Measurements from ENCODE around the gene BMAL1. TPM values are rescaled to one million over a fixed set of nuclear protein-coding genes. Genes with fewer than 3 reads are reported as not detected.

The BMAL1 gene
- total and polyA plus RNA-seq, 2 of the 8 experiments (the other 6 are each of a cell fraction or from before 2014, with no cell fraction given), result 6.8 to 6.9 TPM

DNA sequence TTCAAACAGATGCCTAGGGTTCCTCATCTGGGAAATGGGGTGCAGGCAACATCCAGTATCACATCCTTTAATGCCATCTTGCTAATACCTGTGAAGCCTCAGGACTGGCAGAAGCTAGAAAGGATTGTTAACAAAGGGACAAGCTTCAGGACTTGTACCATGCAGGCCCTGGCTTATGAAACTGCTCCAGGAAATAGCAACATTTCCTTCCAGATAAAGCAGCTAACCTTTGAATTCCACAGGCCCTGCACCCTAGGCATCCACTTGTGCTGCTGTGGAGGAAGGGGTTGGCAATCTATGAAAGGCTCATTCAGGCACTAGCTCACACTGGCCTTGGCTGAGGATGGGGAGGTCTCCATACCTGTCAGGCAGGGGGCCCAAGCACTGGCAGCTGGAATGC, 98.2 kb downstream of the BMAL1 start (continued):
- no peak for TF ChIP-seq RNF2 (IDR thresholded peaks at IDR 0.05; ENCODE audit: borderline replicate concordance, low read depth, low read length, missing control alignments, poor library complexity, severe bottlenecking)
- TF ChIP-seq, protein P1, sequence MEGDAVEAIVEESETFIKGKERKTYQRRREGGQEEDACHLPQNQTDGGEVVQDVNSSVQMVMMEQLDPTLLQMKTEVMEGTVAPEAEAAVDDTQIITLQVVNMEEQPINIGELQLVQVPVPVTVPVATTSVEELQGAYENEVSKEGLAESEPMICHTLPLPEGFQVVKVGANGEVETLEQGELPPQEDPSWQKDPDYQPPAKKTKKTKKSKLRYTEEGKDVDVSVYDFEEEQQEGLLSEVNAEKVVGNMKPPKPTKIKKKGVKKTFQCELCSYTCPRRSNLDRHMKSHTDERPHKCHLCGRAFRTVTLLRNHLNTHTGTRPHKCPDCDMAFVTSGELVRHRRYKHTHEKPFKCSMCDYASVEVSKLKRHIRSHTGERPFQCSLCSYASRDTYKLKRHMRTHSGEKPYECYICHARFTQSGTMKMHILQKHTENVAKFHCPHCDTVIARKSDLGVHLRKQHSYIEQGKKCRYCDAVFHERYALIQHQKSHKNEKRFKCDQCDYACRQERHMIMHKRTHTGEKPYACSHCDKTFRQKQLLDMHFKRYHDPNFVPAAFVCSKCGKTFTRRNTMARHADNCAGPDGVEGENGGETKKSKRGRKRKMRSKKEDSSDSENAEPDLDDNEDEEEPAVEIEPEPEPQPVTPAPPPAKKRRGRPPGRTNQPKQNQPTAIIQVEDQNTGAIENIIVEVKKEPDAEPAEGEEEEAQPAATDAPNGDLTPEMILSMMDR (IDR thresholded peaks at IDR 0.05; ENCODE audit: control extremely low read depth in 1 of 3, insufficient read depth in 1 of 3, low read depth in 1 of 3, low read length in 3 of 3), result no peak
- no peak for TF ChIP-seq NANOG (IDR thresholded peaks at IDR 0.05; ENCODE audit: insufficient read depth, low read depth, low read length, poor library complexity, severe bottlenecking)
- TF ChIP-seq JUND (IDR thresholded peaks at IDR 0.05; ENCODE audit: low read length), result no peak
- TF ChIP-seq USF2 (IDR thresholded peaks at IDR 0.05; ENCODE audit: low read length), result no peak
- TF ChIP-seq EGR1 (IDR thresholded peaks at IDR 0.05; ENCODE audit: borderline replicate concordance, low read depth, low read length), result no peak

Measured in H1 (cell line).